Renal cortex interstitium (tissue), 11 donors: ENCODE measurements around the gene HMMR. TPM values are rescaled to one million over a fixed set of nuclear protein-coding genes. Genes with fewer than 3 reads are reported as not detected.
"Not testable (repeated sequence)": the region's sequence is repeated elsewhere in the genome, so short reads cannot be mapped to it uniquely, and the experiment has no call there.

ENCODE experiments used
- DNase-seq, 11 donors: peaks; one replicate each; pipeline ENCODE4 v3.0.0-alpha.2; 2013; ENCODE audit warnings: low read depth in 9 of 11, low spot score in 4 of 11; ENCODE audit errors: extremely low read depth in 1 of 11
- polyA plus RNA-seq, 3 donors: library from polyadenylated mRNA; unstranded; fragments of 120-200 nt; gene quantifications; one replicate each; pipeline ENCODE4 v1.2.1, GENCODE V29; 2013; ENCODE audit not compliant: insufficient read length in 3 of 3

Gene HMMR
- polyA plus RNA-seq, 3 donors = 18.3 to 25.9 (median 22.6) TPM

GRCh38 chr5:163503106-163504078, 43.0 kb downstream of the HMMR start:
- DNase-seq = peak in 7 of 11 donors; percentile 56 to 81 (median 70)

- peak in 5 of 11 donors; percentile 46 to 54 (median 47) for DNase-seq
Measured at GRCh38 chr5:163504079-163504931, 43.9 kb downstream of the HMMR start.

GRCh38 chr5:163505049-163505367, 44.6 kb downstream of the HMMR start:
- DNase-seq = no peak

- peak; percentile 84 to 95 (median 93) for DNase-seq
Measured at GRCh38 chr5:163505368-163506094, 45.1 kb downstream of the HMMR start, which contains the start of gene MAT2B. TSS of gene MAT2B (plus strand) at chr5:163505619. CDS start at chr5:163505687, 68 bp downstream.

- DNase-seq = no peak
Measured at GRCh38 chr5:163506095-163506457, 45.6 kb downstream of the HMMR start.

GRCh38 chr5:163506726-163507125, 46.3 kb downstream of the HMMR start:
- DNase-seq = no peak

GRCh38 chr5:163508753-163509152, 48.3 kb downstream of the HMMR start:
- no peak for DNase-seq

- no peak for DNase-seq
Measured at GRCh38 chr5:163509291-163509951, 49.0 kb downstream of the HMMR start.

GRCh38 chr5:163512526-163512925, 52.1 kb downstream of the HMMR start:
- no peak for DNase-seq

- no peak for DNase-seq
Measured at GRCh38 chr5:163525096-163525495, 64.7 kb downstream of the HMMR start.

- DNase-seq = no peak
Measured at GRCh38 chr5:163529698-163530097, 69.3 kb downstream of the HMMR start.

- no peak for DNase-seq
Measured at GRCh38 chr5:163531272-163531671, 70.8 kb downstream of the HMMR start.

- no peak for DNase-seq
Measured at GRCh38 chr5:163532171-163533084, 72.0 kb downstream of the HMMR start.

GRCh38 chr5:163533223-163533622, 72.8 kb downstream of the HMMR start:
- no peak for DNase-seq

- DNase-seq = no peak
Measured at GRCh38 chr5:163534492-163535094, 74.2 kb downstream of the HMMR start.

- no peak for DNase-seq
Measured at GRCh38 chr5:163535290-163535689, 74.9 kb downstream of the HMMR start.

GRCh38 chr5:163536442-163536841, 76.0 kb downstream of the HMMR start:
- not testable (repeated sequence) for DNase-seq
